CD4-positive, alpha-beta T cell (primary cell): ENCODE measurements around the gene TKTL2. TPM values are rescaled to one million over a fixed set of nuclear protein-coding genes. Genes with fewer than 3 reads are reported as not detected.

ENCODE experiments used
- ATAC-seq: fragments of 200-7000 bp; cut with Tn5 transposase; one replicate; pipeline ENCODE4 v1.10.0; 2022; ENCODE audit warnings: mild to moderate bottlenecking; ENCODE audit not compliant: poor library complexity
- CTCF ChIA-PET: fragments of 350-600 bp; sonication (Branson Sonifier 250); formaldehyde crosslinking; loops from one replicate; lab custom pipeline; 2021; ENCODE audit warnings: antibody characterized with exemption, inconsistent platforms; lab: Charles Lee
- POLR2A ChIA-PET: fragments of 350-600 bp; sonication (Branson Sonifier 250); formaldehyde crosslinking; loops from one replicate; lab custom pipeline; 2021; ENCODE audit warnings: antibody characterized with exemption, inconsistent platforms; lab: Charles Lee
- DNase-seq, 14 experiments: peaks; one replicate each; pipeline ENCODE4 v3.0.0-alpha.2; 2013 to 2020; ENCODE audit warnings: mixed read lengths in 2 of 14
- H3K27ac ChIP-seq, 2 donors: one replicate each; pipeline versions ENCODE4 v1.5.1 to v1.7.0; 2013; ENCODE audit warnings: low read length in 2 of 2, low read depth in 1 of 2, mild to moderate bottlenecking in 1 of 2
- H3K27me3 ChIP-seq, 2 experiments: 1 replicate in 1 of 2; 2 replicates in 1 of 2; pipeline versions ENCODE4 v1.6.1 to v1.7.0; 2013; ENCODE audit warnings: low read length in 2 of 2, control low read depth in 1 of 2, mild to moderate bottlenecking in 1 of 2, moderate library complexity in 1 of 2; ENCODE audit not compliant: insufficient read depth in 2 of 2, control insufficient read depth in 1 of 2
- H3K36me3 ChIP-seq: one replicate; pipeline ENCODE4 v1.6.1; 2013; ENCODE audit warnings: low read length, control low read depth; ENCODE audit not compliant: insufficient read depth
- H3K4me1 ChIP-seq: one replicate; pipeline ENCODE4 v1.6.1; 2013; ENCODE audit warnings: low read length, control low read depth; ENCODE audit not compliant: insufficient read depth
- H3K4me3 ChIP-seq: one replicate; pipeline ENCODE4 v1.5.1; 2013; ENCODE audit warnings: mild to moderate bottlenecking, low read length, moderate library complexity
- H3K9me3 ChIP-seq, 2 experiments: 1 replicate in 1 of 2; 2 replicates in 1 of 2; pipeline versions ENCODE4 v1.6.1 to v1.7.0; 2013; ENCODE audit warnings: low read length in 2 of 2, mild to moderate bottlenecking in 2 of 2, control low read depth in 1 of 2, moderate library complexity in 1 of 2; ENCODE audit not compliant: control insufficient read depth in 1 of 2, insufficient read depth in 1 of 2
- H3K27ac Mint-ChIP-seq: one replicate; pipeline ENCODE4 v1.8.0; 2020; ENCODE audit warnings: mixed read lengths
- H3K27me3 Mint-ChIP-seq: one replicate; pipeline ENCODE4 v1.8.0; 2021; ENCODE audit warnings: mixed read lengths
- H3K36me3 Mint-ChIP-seq: one replicate; pipeline ENCODE4 v1.8.0; 2021; ENCODE audit warnings: low read depth, mixed read lengths
- H3K4me1 Mint-ChIP-seq: one replicate; pipeline ENCODE4 v1.8.0; 2021; ENCODE audit warnings: low read depth, mixed read lengths
- H3K4me3 Mint-ChIP-seq: one replicate; pipeline ENCODE4 v1.8.0; 2020; ENCODE audit warnings: mild to moderate bottlenecking, mixed read lengths
- H3K9me3 Mint-ChIP-seq: one replicate; pipeline ENCODE4 v1.8.0; 2020; ENCODE audit warnings: mixed read lengths
- CTCF ChIP-seq: fragments of 200-600 bp; IDR thresholded peaks from one replicate; pipeline ENCODE4 v1.8.0; 2022; ENCODE audit warnings: antibody characterized with exemption, mild to moderate bottlenecking
- intact Hi-C, 2 experiments: fragments of 100-400 bp; cut with DNase I in 1 of 2; cut with micrococcal nuclease in 1 of 2; formaldehyde crosslinking; loops; one replicate each; pipeline versions ENCODE4 v1.15.1 to v1.9.0; 2023 to 2025; cut with DNase I, micrococcal nuclease
- total RNA-seq, 174 experiments: library from RNA in 2 of 174; stranded (reverse) in 2 of 174; gene quantifications; one replicate each; pipeline ENCODE4 v1.2.3 and lab custom pipeline; 2021 to 2026

Gene TKTL2
- total RNA-seq, 2 experiments from 2014 or later, result not detected

- H3K4me1 ChIP-seq, result no peaks in the 10 kb centered on the region
- H3K27me3 ChIP-seq, result no peaks in the 10 kb centered on the region
- no peaks in the 10 kb centered on the region for H3K4me1 Mint-ChIP-seq
- peaks cover 17% of the 10 kb centered on the region for H3K27me3 Mint-ChIP-seq
- H3K9me3 Mint-ChIP-seq, result no peaks in the 10 kb centered on the region
- no peak overlapping the region for H3K27ac ChIP-seq
- H3K4me3 ChIP-seq, result no peak overlapping the region
- ChIA-PET POLR2A (no interaction called here), CTCF (no interaction called here)
- no peak overlapping the region for H3K27ac Mint-ChIP-seq
- H3K9me3 ChIP-seq, result no peaks in the 10 kb centered on the region
- no peak for ATAC-seq
- no peaks in the 10 kb centered on the region for H3K36me3 Mint-ChIP-seq
- no peak overlapping the region for H3K4me3 Mint-ChIP-seq
- DNase-seq, result peak in 2 of 14 experiments; percentile 11 to 21
- intact Hi-C loops, result loop anchor here (2.0 to 10.0 kb wide), 4 partner anchors 65 to 1253 kb away; no protein-coding TSS in a partner anchor
- no peaks in the 10 kb centered on the region for H3K36me3 ChIP-seq
- TF ChIP-seq CTCF, result no peak
These were observed 8.6 kb upstream of the TKTL2 start for GRCh38 chr4:163482190-163482589.

- no peak for DNase-seq
- CTCF ChIA-PET, result no interaction called here
- Histone ChIP-seq H3K27me3 (no peaks in the 10 kb centered on the region), H3K9me3 (peaks cover 0 to 4% of the 10 kb centered on the region in 2 experiments), H3K4me1 (no peaks in the 10 kb centered on the region), H3K27ac (no peak overlapping the region), H3K36me3 (no peaks in the 10 kb centered on the region), H3K4me3 (no peak overlapping the region)
- Mint-ChIP-seq H3K27me3 (peaks cover 19% of the 10 kb centered on the region), H3K4me3 (no peak overlapping the region), H3K9me3 (no peaks in the 10 kb centered on the region), H3K27ac (no peak overlapping the region), H3K4me1 (no peaks in the 10 kb centered on the region), H3K36me3 (no peaks in the 10 kb centered on the region)
- POLR2A ChIA-PET, result no interaction called here
- ATAC-seq, result no peak
- intact Hi-C loops, result no loop called here
- no peak for TF ChIP-seq CTCF
These were observed 3.3 kb upstream of the TKTL2 start for GRCh38 chr4:163476761-163477438.

GRCh38 chr4:163474027-163474426 is 473 bp upstream of the TKTL2 start:
- peaks cover 0 to 4% of the 10 kb centered on the region in 2 experiments for H3K9me3 ChIP-seq
- Mint-ChIP-seq H3K27me3 (peaks cover 16% of the 10 kb centered on the region), H3K4me3 (no peak overlapping the region), H3K27ac (no peak overlapping the region), H3K9me3 (no peaks in the 10 kb centered on the region), H3K4me1 (no peaks in the 10 kb centered on the region), H3K36me3 (no peaks in the 10 kb centered on the region)
- H3K27me3 ChIP-seq, result no peaks in the 10 kb centered on the region
- intact Hi-C loops, result no loop called here
- TF ChIP-seq CTCF, result no peak
- ATAC-seq (no peak), DNase-seq (no peak)
- ChIA-PET POLR2A (interaction anchor here (0.6 kb wide), 1 partner anchor 30 kb away, joined by 3 read pairs; no protein-coding TSS in a partner anchor), CTCF (no interaction called here)
- no peaks in the 10 kb centered on the region for H3K36me3 ChIP-seq
- H3K4me3 ChIP-seq, result no peak overlapping the region
- H3K27ac ChIP-seq, result no peak overlapping the region
- no peaks in the 10 kb centered on the region for H3K4me1 ChIP-seq
